PFSK-1 (cell line): ENCODE results near the gene LCN10.

Source experiments
- SIN3A ChIP-seq: IDR thresholded peaks from 2 replicates; pipeline ENCODE4 v1.6.1; 2012; ENCODE audit warnings: mild to moderate bottlenecking, low read length, moderate library complexity, borderline replicate concordance; ENCODE audit not compliant: insufficient read depth
- TAF1 ChIP-seq: IDR thresholded peaks from 2 replicates; pipeline ENCODE4 v1.6.1; 2012; ENCODE audit warnings: low read length, control low read depth, borderline replicate concordance; ENCODE audit not compliant: insufficient read depth
- TF ChIP-seq, protein P1 (sequence below), 2 experiments: IDR thresholded peaks; 2 replicates each; pipeline versions ENCODE4 v1.6.1 to v1.8.0; 2011 to 2012; ENCODE audit warnings: low read depth in 2 of 2, low read length in 2 of 2, control low read depth in 1 of 2, inconsistent platforms in 1 of 2, mild to moderate bottlenecking in 1 of 2, moderate library complexity in 1 of 2; ENCODE audit not compliant: insufficient read depth in 1 of 2

DNA sequence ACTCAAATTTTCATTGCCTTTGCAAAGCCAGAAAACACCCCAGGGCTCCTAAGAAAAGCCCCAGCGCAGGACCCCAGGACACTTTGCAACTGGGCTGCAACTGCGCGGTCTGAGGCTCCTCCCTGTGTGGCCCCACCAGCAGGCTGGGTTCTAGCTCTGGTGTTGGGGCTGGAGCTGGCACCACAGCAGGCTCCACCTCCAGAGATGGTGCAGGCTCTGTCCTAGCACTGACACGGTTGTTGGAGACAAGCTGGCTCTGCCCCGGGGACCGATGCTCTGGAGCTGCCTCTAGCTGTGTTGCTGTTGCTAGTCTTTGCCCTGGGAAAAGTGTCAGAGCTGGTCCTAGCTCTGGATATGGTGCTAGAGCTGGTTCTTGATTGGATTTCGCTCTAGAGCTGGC is 13.6 kb downstream of the LCN10 start:
- TF ChIP-seq SIN3A (no peak), TAF1 (0 out of 2 replicates have a peak, but pooled peaks have one; percentile 46)
- TF ChIP-seq, protein P1, sequence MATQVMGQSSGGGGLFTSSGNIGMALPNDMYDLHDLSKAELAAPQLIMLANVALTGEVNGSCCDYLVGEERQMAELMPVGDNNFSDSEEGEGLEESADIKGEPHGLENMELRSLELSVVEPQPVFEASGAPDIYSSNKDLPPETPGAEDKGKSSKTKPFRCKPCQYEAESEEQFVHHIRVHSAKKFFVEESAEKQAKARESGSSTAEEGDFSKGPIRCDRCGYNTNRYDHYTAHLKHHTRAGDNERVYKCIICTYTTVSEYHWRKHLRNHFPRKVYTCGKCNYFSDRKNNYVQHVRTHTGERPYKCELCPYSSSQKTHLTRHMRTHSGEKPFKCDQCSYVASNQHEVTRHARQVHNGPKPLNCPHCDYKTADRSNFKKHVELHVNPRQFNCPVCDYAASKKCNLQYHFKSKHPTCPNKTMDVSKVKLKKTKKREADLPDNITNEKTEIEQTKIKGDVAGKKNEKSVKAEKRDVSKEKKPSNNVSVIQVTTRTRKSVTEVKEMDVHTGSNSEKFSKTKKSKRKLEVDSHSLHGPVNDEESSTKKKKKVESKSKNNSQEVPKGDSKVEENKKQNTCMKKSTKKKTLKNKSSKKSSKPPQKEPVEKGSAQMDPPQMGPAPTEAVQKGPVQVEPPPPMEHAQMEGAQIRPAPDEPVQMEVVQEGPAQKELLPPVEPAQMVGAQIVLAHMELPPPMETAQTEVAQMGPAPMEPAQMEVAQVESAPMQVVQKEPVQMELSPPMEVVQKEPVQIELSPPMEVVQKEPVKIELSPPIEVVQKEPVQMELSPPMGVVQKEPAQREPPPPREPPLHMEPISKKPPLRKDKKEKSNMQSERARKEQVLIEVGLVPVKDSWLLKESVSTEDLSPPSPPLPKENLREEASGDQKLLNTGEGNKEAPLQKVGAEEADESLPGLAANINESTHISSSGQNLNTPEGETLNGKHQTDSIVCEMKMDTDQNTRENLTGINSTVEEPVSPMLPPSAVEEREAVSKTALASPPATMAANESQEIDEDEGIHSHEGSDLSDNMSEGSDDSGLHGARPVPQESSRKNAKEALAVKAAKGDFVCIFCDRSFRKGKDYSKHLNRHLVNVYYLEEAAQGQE (IDR thresholded peaks at IDR 0.05; ENCODE audit: insufficient read depth in 1 of 2, low read depth in 2 of 2, low read length in 2 of 2) = no peak
